ENCODE results near the gene IP6K3.

DNA sequence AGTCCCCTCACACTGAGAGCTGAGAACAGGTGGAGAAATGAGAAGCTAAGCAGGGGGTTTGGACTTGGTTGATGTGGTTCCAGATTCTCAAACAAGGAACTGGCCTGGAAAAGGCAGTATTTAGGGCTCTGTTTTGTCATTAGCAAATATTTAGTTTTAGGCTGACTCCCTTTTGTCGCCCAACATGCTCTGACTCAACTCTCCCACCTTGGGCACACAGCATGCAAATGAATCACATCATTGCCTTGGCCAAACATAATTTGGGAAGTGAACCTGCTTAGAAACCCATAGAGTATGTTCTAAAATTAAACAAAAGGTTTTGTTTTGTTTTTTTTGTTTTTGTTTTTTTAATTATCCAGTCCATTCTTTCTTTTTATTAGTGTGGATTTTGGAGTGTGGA is 25.7 kb downstream of the IP6K3 start:
- TF ChIP-seq, protein P1, sequence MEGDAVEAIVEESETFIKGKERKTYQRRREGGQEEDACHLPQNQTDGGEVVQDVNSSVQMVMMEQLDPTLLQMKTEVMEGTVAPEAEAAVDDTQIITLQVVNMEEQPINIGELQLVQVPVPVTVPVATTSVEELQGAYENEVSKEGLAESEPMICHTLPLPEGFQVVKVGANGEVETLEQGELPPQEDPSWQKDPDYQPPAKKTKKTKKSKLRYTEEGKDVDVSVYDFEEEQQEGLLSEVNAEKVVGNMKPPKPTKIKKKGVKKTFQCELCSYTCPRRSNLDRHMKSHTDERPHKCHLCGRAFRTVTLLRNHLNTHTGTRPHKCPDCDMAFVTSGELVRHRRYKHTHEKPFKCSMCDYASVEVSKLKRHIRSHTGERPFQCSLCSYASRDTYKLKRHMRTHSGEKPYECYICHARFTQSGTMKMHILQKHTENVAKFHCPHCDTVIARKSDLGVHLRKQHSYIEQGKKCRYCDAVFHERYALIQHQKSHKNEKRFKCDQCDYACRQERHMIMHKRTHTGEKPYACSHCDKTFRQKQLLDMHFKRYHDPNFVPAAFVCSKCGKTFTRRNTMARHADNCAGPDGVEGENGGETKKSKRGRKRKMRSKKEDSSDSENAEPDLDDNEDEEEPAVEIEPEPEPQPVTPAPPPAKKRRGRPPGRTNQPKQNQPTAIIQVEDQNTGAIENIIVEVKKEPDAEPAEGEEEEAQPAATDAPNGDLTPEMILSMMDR (IDR thresholded peaks at IDR 0.05; ENCODE audit: low read depth, low read length, poor library complexity, severe bottlenecking), result no peak
- TF ChIP-seq EZH2phosphoT487 (IDR thresholded peaks at IDR 0.05; ENCODE audit: borderline replicate concordance, low read length), result no peak

Data from DOHH2 (cell line).